ENCODE data around the gene SLC7A4.

- TF ChIP-seq, protein P1, sequence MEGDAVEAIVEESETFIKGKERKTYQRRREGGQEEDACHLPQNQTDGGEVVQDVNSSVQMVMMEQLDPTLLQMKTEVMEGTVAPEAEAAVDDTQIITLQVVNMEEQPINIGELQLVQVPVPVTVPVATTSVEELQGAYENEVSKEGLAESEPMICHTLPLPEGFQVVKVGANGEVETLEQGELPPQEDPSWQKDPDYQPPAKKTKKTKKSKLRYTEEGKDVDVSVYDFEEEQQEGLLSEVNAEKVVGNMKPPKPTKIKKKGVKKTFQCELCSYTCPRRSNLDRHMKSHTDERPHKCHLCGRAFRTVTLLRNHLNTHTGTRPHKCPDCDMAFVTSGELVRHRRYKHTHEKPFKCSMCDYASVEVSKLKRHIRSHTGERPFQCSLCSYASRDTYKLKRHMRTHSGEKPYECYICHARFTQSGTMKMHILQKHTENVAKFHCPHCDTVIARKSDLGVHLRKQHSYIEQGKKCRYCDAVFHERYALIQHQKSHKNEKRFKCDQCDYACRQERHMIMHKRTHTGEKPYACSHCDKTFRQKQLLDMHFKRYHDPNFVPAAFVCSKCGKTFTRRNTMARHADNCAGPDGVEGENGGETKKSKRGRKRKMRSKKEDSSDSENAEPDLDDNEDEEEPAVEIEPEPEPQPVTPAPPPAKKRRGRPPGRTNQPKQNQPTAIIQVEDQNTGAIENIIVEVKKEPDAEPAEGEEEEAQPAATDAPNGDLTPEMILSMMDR (IDR thresholded peaks at IDR 0.05), result no peak
- TF ChIP-seq POLR2A (IDR thresholded peaks at IDR 0.05) (no peak), POLR2AphosphoS5 (IDR thresholded peaks at IDR 0.05) (no peak)
Measured at GRCh38 chr22:21073023-21073422, 40.7 kb upstream of the SLC7A4 start.
